GM10266 (cell line): ENCODE data around the gene FCHO2.

ENCODE experiments used
- DNase-seq: peaks from one replicate; pipeline ENCODE4 v3.0.0; 2012; ENCODE audit errors: extremely low spot score
- TF ChIP-seq, protein P1 (sequence below): IDR thresholded peaks from 2 replicates; pipeline ENCODE4 v1.5.1; 2012; ENCODE audit warnings: mild to moderate bottlenecking, low read depth; ENCODE audit not compliant: control insufficient read depth, insufficient read depth; ENCODE audit errors: missing control alignments

FCHO2 gene

GRCh38 chr5:73126381-73126780 lies 170.5 kb downstream of the FCHO2 start:
- DNase-seq: no peak
- TF ChIP-seq, protein P1, sequence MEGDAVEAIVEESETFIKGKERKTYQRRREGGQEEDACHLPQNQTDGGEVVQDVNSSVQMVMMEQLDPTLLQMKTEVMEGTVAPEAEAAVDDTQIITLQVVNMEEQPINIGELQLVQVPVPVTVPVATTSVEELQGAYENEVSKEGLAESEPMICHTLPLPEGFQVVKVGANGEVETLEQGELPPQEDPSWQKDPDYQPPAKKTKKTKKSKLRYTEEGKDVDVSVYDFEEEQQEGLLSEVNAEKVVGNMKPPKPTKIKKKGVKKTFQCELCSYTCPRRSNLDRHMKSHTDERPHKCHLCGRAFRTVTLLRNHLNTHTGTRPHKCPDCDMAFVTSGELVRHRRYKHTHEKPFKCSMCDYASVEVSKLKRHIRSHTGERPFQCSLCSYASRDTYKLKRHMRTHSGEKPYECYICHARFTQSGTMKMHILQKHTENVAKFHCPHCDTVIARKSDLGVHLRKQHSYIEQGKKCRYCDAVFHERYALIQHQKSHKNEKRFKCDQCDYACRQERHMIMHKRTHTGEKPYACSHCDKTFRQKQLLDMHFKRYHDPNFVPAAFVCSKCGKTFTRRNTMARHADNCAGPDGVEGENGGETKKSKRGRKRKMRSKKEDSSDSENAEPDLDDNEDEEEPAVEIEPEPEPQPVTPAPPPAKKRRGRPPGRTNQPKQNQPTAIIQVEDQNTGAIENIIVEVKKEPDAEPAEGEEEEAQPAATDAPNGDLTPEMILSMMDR: no peak

DNA sequence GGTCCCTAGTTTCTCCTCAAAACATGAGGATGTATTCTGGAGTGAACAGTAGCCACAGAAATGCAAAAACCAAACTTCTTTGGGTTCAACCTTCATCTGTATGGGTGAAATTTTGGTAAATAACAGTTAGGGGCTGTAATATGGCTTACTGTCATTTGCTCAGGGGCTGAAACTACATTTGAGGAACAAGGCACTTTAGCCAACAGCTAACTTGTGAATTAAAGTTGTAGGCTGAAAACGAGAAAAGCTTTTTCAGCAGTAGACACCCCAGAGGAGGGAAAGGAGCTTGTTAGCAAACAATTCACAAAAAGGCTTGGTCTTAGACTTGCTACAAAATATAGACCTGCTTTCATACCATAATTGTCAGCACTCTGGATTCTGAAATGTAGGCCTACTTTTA lies 171.1 kb downstream of the FCHO2 start:
- DNase-seq: no peak
- TF ChIP-seq, protein P1: no peak

GRCh38 chr5:73129143-73129542 lies 173.3 kb downstream of the FCHO2 start:
- DNase-seq: no peak
- TF ChIP-seq, protein P1: no peak

GRCh38 chr5:73130811-73131210 lies 175.0 kb downstream of the FCHO2 start:
- no peak for DNase-seq
- TF ChIP-seq, protein P1: no peak

- no peak for DNase-seq
- TF ChIP-seq, protein P1: no peak
Measured at GRCh38 chr5:73131711-73132425, 176.0 kb downstream of the FCHO2 start.

DNA sequence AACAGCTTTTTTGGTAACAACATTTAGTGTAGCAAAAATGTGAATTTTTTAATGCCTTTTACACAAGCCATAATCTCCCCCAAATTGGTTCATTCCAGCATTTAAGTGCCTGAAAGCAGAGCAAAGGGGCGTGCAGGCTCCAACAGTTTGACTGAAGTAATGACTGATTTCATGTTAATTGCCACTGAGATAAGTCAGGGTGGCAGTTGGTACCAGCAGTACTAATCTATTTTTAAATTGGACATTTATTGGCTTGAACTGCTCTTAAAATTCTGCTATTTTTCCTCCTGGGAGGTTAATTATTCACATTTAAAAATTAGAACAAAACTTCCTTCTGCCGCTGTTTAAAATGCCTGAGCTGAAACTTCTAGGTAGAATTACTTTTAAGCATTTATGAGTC lies 176.9 kb downstream of the FCHO2 start:
- TF ChIP-seq, protein P1: no peak
- no peak for DNase-seq

DNA sequence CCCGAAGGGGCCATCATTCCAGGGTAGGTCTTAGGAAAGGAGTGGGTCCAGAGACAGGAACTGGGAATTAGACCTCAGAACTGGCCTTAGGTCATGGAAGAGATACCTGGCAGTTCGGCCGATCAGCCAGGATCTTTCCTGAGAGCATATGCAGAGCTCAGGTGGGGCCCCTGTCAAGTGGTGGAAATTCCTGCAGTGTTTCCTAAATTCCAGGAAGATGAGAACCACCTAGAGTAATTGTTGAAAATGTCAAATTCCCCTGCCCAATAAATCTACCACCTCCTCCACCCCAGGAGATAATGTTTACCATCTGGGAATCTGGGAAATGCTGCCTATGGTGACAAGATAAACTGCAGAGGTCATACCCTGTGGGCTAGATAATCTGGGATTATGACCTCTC lies 179.2 kb downstream of the FCHO2 start:
- TF ChIP-seq, protein P1: no peak

More for the DNA sequence above, 179.2 kb downstream of the FCHO2 start:
- no peak for DNase-seq
